CD4-positive, CD25-positive, alpha-beta regulatory T cell (primary cell): ENCODE data around the gene ATRNL1. TPM values are rescaled to one million over a fixed set of nuclear protein-coding genes. Genes with fewer than 3 reads are reported as not detected.
A peak's percentile ranks its signal among the peaks of the same experiment; 100 is the strongest.
"Not testable (repeated sequence)": the region's sequence is repeated elsewhere in the genome, so short reads cannot be mapped to it uniquely, and the experiment has no call there.

ENCODE experiments used
- ATAC-seq, 2 donors: fragments of 150-1000 bp; cut with Tn5 transposase; one replicate each; pipeline ENCODE4 v1.10.0; 2021; ENCODE audit warnings: low read depth in 2 of 2, moderate number of reproducible peaks in 2 of 2, moderate library complexity in 1 of 2
- DNase-seq, 3 donors: peaks; one replicate each; pipeline versions ENCODE4 v3.0.0 to v3.0.0-alpha.2; 2012 to 2022; ENCODE audit warnings: mixed read lengths in 1 of 3
- H3K27ac ChIP-seq: one replicate; pipeline ENCODE4 v1.7.0; 2013; ENCODE audit warnings: mild to moderate bottlenecking, low read length; ENCODE audit not compliant: insufficient read depth, poor library complexity, severe bottlenecking
- H3K27me3 ChIP-seq: one replicate; pipeline ENCODE4 v1.7.0; 2013; ENCODE audit warnings: low read length; ENCODE audit not compliant: control insufficient read depth, insufficient read depth
- H3K36me3 ChIP-seq: one replicate; pipeline ENCODE4 v1.7.0; 2013; ENCODE audit warnings: mild to moderate bottlenecking, low read length, moderate library complexity; ENCODE audit not compliant: control insufficient read depth, insufficient read depth
- H3K4me1 ChIP-seq: 2 replicates; pipeline ENCODE4 v1.7.0; 2013; ENCODE audit warnings: mild to moderate bottlenecking, low read length; ENCODE audit not compliant: insufficient read depth, control insufficient read depth, poor library complexity, severe bottlenecking
- H3K4me3 ChIP-seq: one replicate; pipeline ENCODE4 v1.7.0; 2013; ENCODE audit warnings: low read depth, mild to moderate bottlenecking, low read length, moderate library complexity
- H3K9me3 ChIP-seq, 2 experiments: 1 replicate in 1 of 2; 2 replicates in 1 of 2; pipeline ENCODE4 v1.7.0; 2013; ENCODE audit warnings: low read length in 2 of 2, mild to moderate bottlenecking in 1 of 2, moderate library complexity in 1 of 2; ENCODE audit not compliant: control insufficient read depth in 2 of 2
- H3K27ac Mint-ChIP-seq, 3 donors: one replicate each; pipeline ENCODE4 v1.8.0; 2020 to 2022; ENCODE audit warnings: mild to moderate bottlenecking in 3 of 3, mixed read lengths in 3 of 3, moderate library complexity in 2 of 3
- H3K27me3 Mint-ChIP-seq: one replicate; pipeline ENCODE4 v1.8.0; 2022; ENCODE audit warnings: mild to moderate bottlenecking, mixed read lengths
- H3K36me3 Mint-ChIP-seq: one replicate; pipeline ENCODE4 v1.8.0; 2020; ENCODE audit warnings: mixed read lengths
- H3K4me1 Mint-ChIP-seq, 4 donors: one replicate each; pipeline ENCODE4 v1.8.0; 2020 to 2022; ENCODE audit warnings: mixed read lengths in 4 of 4, mild to moderate bottlenecking in 1 of 4
- H3K4me3 Mint-ChIP-seq, 4 donors: one replicate each; pipeline ENCODE4 v1.8.0; 2020 to 2022; ENCODE audit warnings: mild to moderate bottlenecking in 4 of 4, mixed read lengths in 4 of 4, moderate library complexity in 3 of 4
- H3K9me3 Mint-ChIP-seq, 7 donors: one replicate each; pipeline ENCODE4 v1.8.0; 2020 to 2022; ENCODE audit warnings: mixed read lengths in 7 of 7, mild to moderate bottlenecking in 3 of 7, moderate library complexity in 2 of 7
- polyA plus RNA-seq, 4 donors: library from polyadenylated mRNA; unstranded; fragments of 300-500 nt; fragmentation: Illumina TruSeq; gene quantifications; one replicate each; pipeline ENCODE4 v1.2.3, GENCODE V29; 2021
- total RNA-seq: library from RNA; stranded (reverse); gene quantifications from one replicate; pipeline ENCODE4 v1.2.3, GENCODE V29; 2022

The ATRNL1 gene
- total and polyA plus RNA-seq, 5 donors from 2014 or later: not detected

- Mint-ChIP-seq H3K27ac (no peak overlapping the region), H3K27me3 (no peaks in the 10 kb centered on the region), H3K4me3 (no peak overlapping the region), H3K4me1 (no peaks in the 10 kb centered on the region), H3K9me3 (peaks cover 0 to 4% (median 0%) of the 10 kb centered on the region in 7 donors), H3K36me3 (no peaks in the 10 kb centered on the region)
- H3K36me3 ChIP-seq: no peaks in the 10 kb centered on the region
- no peak for DNase-seq
- no peaks in the 10 kb centered on the region for H3K27me3 ChIP-seq
- no peak overlapping the region for H3K27ac ChIP-seq
- no peaks in the 10 kb centered on the region for H3K4me1 ChIP-seq
- H3K9me3 ChIP-seq: no peaks in the 10 kb centered on the region
- ATAC-seq: no peak
- no peak overlapping the region for H3K4me3 ChIP-seq
These were observed 206.9 kb downstream of the ATRNL1 start for GRCh38 chr10:115300080-115300479.

GRCh38 chr10:115319669-115320068 lies 226.5 kb downstream of the ATRNL1 start:
- H3K9me3 ChIP-seq, H3K4me1 ChIP-seq, ATAC-seq, H3K27me3 Mint-ChIP-seq, H3K27me3 ChIP-seq, DNase-seq, H3K27ac ChIP-seq, H3K36me3 Mint-ChIP-seq, H3K4me3 Mint-ChIP-seq, H3K36me3 ChIP-seq, H3K27ac Mint-ChIP-seq, H3K4me1 Mint-ChIP-seq, H3K4me3 ChIP-seq: not testable (repeated sequence)
- peaks cover 0 to 12% (median 5%) of the 10 kb centered on the region in 7 donors for H3K9me3 Mint-ChIP-seq

- ATAC-seq: no peak
- H3K9me3 ChIP-seq: no peaks in the 10 kb centered on the region
- no peaks in the 10 kb centered on the region for H3K27me3 ChIP-seq
- no peak for DNase-seq
- Mint-ChIP-seq H3K27ac (no peak overlapping the region), H3K27me3 (no peaks in the 10 kb centered on the region), H3K36me3 (no peaks in the 10 kb centered on the region), H3K4me1 (peaks cover 0 to 4% (median 0%) of the 10 kb centered on the region in 4 donors), H3K9me3 (peaks cover 0 to 20% (median 6%) of the 10 kb centered on the region in 7 donors), H3K4me3 (no peak overlapping the region)
- no peaks in the 10 kb centered on the region for H3K4me1 ChIP-seq
- H3K4me3 ChIP-seq: no peak overlapping the region
- H3K27ac ChIP-seq: no peak overlapping the region
- no peaks in the 10 kb centered on the region for H3K36me3 ChIP-seq
These were observed 228.2 kb downstream of the ATRNL1 start for GRCh38 chr10:115321360-115321759.

GRCh38 chr10:115328331-115328730 lies 235.2 kb downstream of the ATRNL1 start:
- Histone ChIP-seq H3K9me3 (no peaks in the 10 kb centered on the region), H3K4me1 (no peaks in the 10 kb centered on the region), H3K27me3 (no peaks in the 10 kb centered on the region), H3K4me3 (no peak overlapping the region), H3K36me3 (no peaks in the 10 kb centered on the region), H3K27ac (no peak overlapping the region)
- Mint-ChIP-seq H3K27ac (no peak overlapping the region), H3K4me3 (no peak overlapping the region), H3K9me3 (peaks cover 1 to 21% (median 4%) of the 10 kb centered on the region in 7 donors), H3K27me3 (no peaks in the 10 kb centered on the region), H3K4me1 (no peaks in the 10 kb centered on the region), H3K36me3 (no peaks in the 10 kb centered on the region)
- DNase-seq (no peak), ATAC-seq (no peak)

GRCh38 chr10:115335366-115335765 lies 242.2 kb downstream of the ATRNL1 start:
- Mint-ChIP-seq H3K9me3 (peaks cover 0 to 5% (median 0%) of the 10 kb centered on the region in 7 donors), H3K4me1 (no peaks in the 10 kb centered on the region), H3K27me3 (no peaks in the 10 kb centered on the region), H3K27ac (peak overlapping the region in 1 of 3 donors; percentile 10), H3K36me3 (no peaks in the 10 kb centered on the region), H3K4me3 (no peak overlapping the region)
- Histone ChIP-seq H3K27ac (no peak overlapping the region), H3K36me3 (no peaks in the 10 kb centered on the region), H3K4me3 (no peak overlapping the region), H3K27me3 (no peaks in the 10 kb centered on the region), H3K4me1 (no peaks in the 10 kb centered on the region), H3K9me3 (no peaks in the 10 kb centered on the region)
- DNase-seq (no peak), ATAC-seq (no peak)

GRCh38 chr10:115355162-115355760 lies 262.1 kb downstream of the ATRNL1 start:
- Histone ChIP-seq H3K27me3 (no peaks in the 10 kb centered on the region), H3K4me1 (no peaks in the 10 kb centered on the region), H3K4me3 (no peak overlapping the region), H3K9me3 (no peaks in the 10 kb centered on the region), H3K27ac (no peak overlapping the region), H3K36me3 (no peaks in the 10 kb centered on the region)
- no peaks in the 10 kb centered on the region for H3K4me1 Mint-ChIP-seq
- no peaks in the 10 kb centered on the region for H3K9me3 Mint-ChIP-seq
- peak in 1 of 3 donors; percentile 48 for DNase-seq
- ATAC-seq: no peak
- H3K27me3 Mint-ChIP-seq: no peaks in the 10 kb centered on the region
- no peaks in the 10 kb centered on the region for H3K36me3 Mint-ChIP-seq
- H3K27ac Mint-ChIP-seq: no peak overlapping the region
- H3K4me3 Mint-ChIP-seq: no peak overlapping the region

GRCh38 chr10:115367920-115368319 lies 274.8 kb downstream of the ATRNL1 start:
- H3K9me3 Mint-ChIP-seq: peaks cover 0 to 17% (median 5%) of the 10 kb centered on the region in 7 donors

GRCh38 chr10:115379064-115379463 lies 285.9 kb downstream of the ATRNL1 start:
- Mint-ChIP-seq H3K9me3 (peaks cover 0 to 10% (median 0%) of the 10 kb centered on the region in 7 donors), H3K4me1 (no peaks in the 10 kb centered on the region), H3K4me3 (no peak overlapping the region), H3K36me3 (no peaks in the 10 kb centered on the region), H3K27me3 (no peaks in the 10 kb centered on the region), H3K27ac (no peak overlapping the region)
- H3K4me1 ChIP-seq: no peaks in the 10 kb centered on the region
- H3K27ac ChIP-seq: no peak overlapping the region
- no peaks in the 10 kb centered on the region for H3K27me3 ChIP-seq
- no peaks in the 10 kb centered on the region for H3K36me3 ChIP-seq
- ATAC-seq: no peak
- no peak overlapping the region for H3K4me3 ChIP-seq
- no peaks in the 10 kb centered on the region for H3K9me3 ChIP-seq
- no peak for DNase-seq

More at GRCh38 chr10:115367920-115368319, 274.8 kb downstream of the ATRNL1 start:
- not testable (repeated sequence) for H3K4me1 ChIP-seq, H3K4me3 ChIP-seq, DNase-seq, H3K27ac Mint-ChIP-seq, H3K27me3 Mint-ChIP-seq, H3K27me3 ChIP-seq, H3K4me3 Mint-ChIP-seq, H3K36me3 Mint-ChIP-seq, H3K36me3 ChIP-seq, H3K4me1 Mint-ChIP-seq, ATAC-seq, H3K27ac ChIP-seq, H3K9me3 ChIP-seq
